ENCODE measurements around the gene TBL1XR1. TPM values are rescaled to one million over a fixed set of nuclear protein-coding genes. Genes with fewer than 3 reads are reported as not detected.

TBL1XR1 gene
- total RNA-seq, 1 donor from 2014 or later: 372 TPM

DNA sequence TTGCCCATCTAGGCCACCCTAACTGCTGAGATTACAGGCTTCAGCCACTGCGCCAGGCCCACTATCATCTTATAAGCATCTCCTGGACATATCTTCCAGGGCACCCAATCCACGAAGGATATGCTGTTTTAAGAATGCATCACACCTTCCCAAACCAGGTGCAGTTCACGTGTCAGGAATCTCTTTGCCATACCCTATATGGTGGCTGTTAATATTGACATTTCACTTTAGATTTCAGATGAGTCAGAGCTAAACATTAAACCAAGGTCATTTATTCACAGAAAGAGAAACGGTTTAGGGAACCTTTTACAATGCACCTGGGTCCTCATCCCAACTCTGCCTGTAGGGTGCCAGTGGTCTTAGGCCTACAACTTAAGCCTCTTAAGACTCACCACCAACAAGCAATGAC is 85.7 kb downstream of the TBL1XR1 start:
- ChIA-PET CTCF (no interaction called here), POLR2A (interaction anchor here (1.0 kb wide), 1 partner anchor 42 kb away, joined by 9 read pairs; no protein-coding TSS in a partner anchor)
- Mint-ChIP-seq H3K27me3 (no peaks in the 10 kb centered on the region), H3K36me3 (ENCODE audit: low read depth) (peaks cover 13% of the 10 kb centered on the region), H3K4me3 (no peak overlapping the region), H3K4me1 (peaks cover 79% of the 10 kb centered on the region), H3K9me3 (no peaks in the 10 kb centered on the region), H3K27ac (no peak overlapping the region)
- peak; percentile 13 for ATAC-seq (ENCODE audit: low read depth)
- no peak for DNase-seq
- intact Hi-C loops (cut with micrococcal nuclease): loop anchor here (2.0 kb wide), 1 partner anchor 15 kb away; no protein-coding TSS in a partner anchor
- TF ChIP-seq CTCF (IDR thresholded peaks at IDR 0.05): no peak

DNA sequence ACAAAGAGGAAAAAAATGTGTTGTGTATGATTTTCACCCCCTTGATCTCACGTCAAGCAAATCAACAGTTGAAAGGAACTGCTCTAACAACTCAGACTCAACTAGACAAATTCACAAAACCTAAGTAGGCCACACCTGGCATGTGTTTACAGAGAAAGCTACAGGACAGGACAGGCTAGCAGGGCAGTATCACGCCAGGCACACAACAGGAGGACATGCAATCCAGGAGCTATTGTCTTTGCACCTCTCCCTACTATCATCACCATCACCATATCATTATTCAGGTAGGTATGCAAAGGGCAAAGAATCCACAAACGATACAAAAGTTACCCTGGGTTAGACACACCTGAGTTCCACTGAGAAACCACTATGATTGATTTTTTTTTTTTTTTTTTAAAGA is 86.4 kb downstream of the TBL1XR1 start:
- Mint-ChIP-seq H3K9me3 (no peaks in the 10 kb centered on the region), H3K4me3 (no peak overlapping the region), H3K27ac (no peak overlapping the region), H3K36me3 (ENCODE audit: low read depth) (peaks cover 11% of the 10 kb centered on the region), H3K27me3 (no peaks in the 10 kb centered on the region), H3K4me1 (peaks cover 79% of the 10 kb centered on the region)
- intact Hi-C loops (cut with micrococcal nuclease): loop anchor here (2.0 kb wide), 1 partner anchor 14 kb away; no protein-coding TSS in a partner anchor
- ChIA-PET CTCF (no interaction called here), POLR2A (interaction anchor here (1.0 kb wide), 1 partner anchor 42 kb away, joined by 9 read pairs; no protein-coding TSS in a partner anchor)
- TF ChIP-seq CTCF (IDR thresholded peaks at IDR 0.05): no peak
- ATAC-seq (ENCODE audit: low read depth): no peak
- DNase-seq: no peak

DNA sequence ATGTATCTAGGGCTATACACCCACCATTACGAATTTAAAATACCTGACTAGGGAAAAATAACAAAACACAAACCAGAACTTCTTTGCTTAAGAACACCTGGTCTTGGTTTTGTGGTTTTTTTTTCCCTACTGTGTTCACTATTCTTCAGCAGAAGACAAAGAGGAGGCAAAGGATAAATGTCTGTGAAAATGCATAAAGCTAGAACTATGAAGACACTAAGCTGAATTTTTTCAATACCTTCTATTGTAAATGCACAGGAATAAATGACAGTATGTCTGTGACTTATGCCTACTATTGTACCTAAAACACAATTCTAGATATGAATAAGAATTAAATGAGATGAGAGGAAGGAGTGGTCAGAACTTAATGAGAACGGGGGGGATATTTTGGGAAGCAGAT is 86.9 kb downstream of the TBL1XR1 start:
- CTCF ChIA-PET: no interaction called here
- intact Hi-C loops (cut with micrococcal nuclease): loop anchor here (2.0 kb wide), 1 partner anchor 14 kb away; no protein-coding TSS in a partner anchor
- Mint-ChIP-seq H3K27ac (peak overlapping the region; percentile 41), H3K4me1 (peaks cover 79% of the 10 kb centered on the region), H3K9me3 (no peaks in the 10 kb centered on the region), H3K36me3 (ENCODE audit: low read depth) (peaks cover 11% of the 10 kb centered on the region), H3K27me3 (no peaks in the 10 kb centered on the region), H3K4me3 (no peak overlapping the region)
- POLR2A ChIA-PET: no interaction called here
- TF ChIP-seq CTCF (IDR thresholded peaks at IDR 0.05): no peak
- DNase-seq (no peak), ATAC-seq (ENCODE audit: low read depth) (no peak)

- H3K27ac Mint-ChIP-seq: peak overlapping the region; percentile 41
- CTCF ChIA-PET: no interaction called here
- ATAC-seq (ENCODE audit: low read depth) (peak; percentile 64), DNase-seq (no peak)
- peak overlapping the region; percentile 35 for H3K4me3 Mint-ChIP-seq
- peaks cover 11% of the 10 kb centered on the region for H3K36me3 Mint-ChIP-seq (ENCODE audit: low read depth)
- peaks cover 80% of the 10 kb centered on the region for H3K4me1 Mint-ChIP-seq
- no peaks in the 10 kb centered on the region for H3K27me3 Mint-ChIP-seq
- intact Hi-C loops (cut with micrococcal nuclease): loop anchor here (2.0 to 5.0 kb wide), 4 partner anchors 13 to 38 kb away; no protein-coding TSS in a partner anchor
- TF ChIP-seq CTCF (IDR thresholded peaks at IDR 0.05): no peak
- no peaks in the 10 kb centered on the region for H3K9me3 Mint-ChIP-seq
- POLR2A ChIA-PET: no interaction called here
Measured at GRCh38 chr3:177109688-177110330, 87.5 kb downstream of the TBL1XR1 start.

GRCh38 chr3:177108648-177109047 is 88.6 kb downstream of the TBL1XR1 start:
- H3K4me1 Mint-ChIP-seq: peaks cover 86% of the 10 kb centered on the region
- H3K36me3 Mint-ChIP-seq (ENCODE audit: low read depth): peaks cover 12% of the 10 kb centered on the region
- CTCF ChIA-PET: no interaction called here
- no peaks in the 10 kb centered on the region for H3K9me3 Mint-ChIP-seq
- no peaks in the 10 kb centered on the region for H3K27me3 Mint-ChIP-seq
- H3K4me3 Mint-ChIP-seq: no peak overlapping the region
- POLR2A ChIA-PET: no interaction called here
- TF ChIP-seq CTCF (IDR thresholded peaks at IDR 0.05): no peak
- no peak for ATAC-seq (ENCODE audit: low read depth)
- no peak overlapping the region for H3K27ac Mint-ChIP-seq
- intact Hi-C loops (cut with micrococcal nuclease): loop anchor here (2.0 to 5.0 kb wide), 3 partner anchors 14 to 36 kb away; no protein-coding TSS in a partner anchor
- no peak for DNase-seq
